ENCODE results near the gene IL3.

Gene IL3

GRCh38 chr5:132026516-132027008 is 33.9 kb upstream of the IL3 start:
- no peak for DNase-seq

DNA sequence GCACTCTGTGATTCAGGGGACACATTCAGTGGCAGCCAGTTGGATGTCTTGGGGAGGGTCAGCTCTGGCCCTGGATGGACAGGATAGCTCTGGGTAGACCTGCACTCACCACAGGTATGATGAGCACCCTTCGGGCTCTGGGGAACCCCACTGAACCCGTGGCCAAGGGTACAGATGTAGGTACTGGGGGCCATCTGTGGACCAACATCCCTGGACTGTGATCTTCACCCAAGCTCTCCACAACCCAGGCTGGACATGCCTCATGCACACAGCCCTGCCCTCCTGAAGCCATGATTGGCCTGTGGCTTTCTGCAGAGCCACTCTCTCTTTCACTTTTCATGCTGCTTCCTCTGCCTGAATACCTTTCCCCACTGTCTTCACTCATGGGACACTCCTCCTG is 33.4 kb upstream of the IL3 start:
- DNase-seq, result no peak

- DNase-seq, result no peak
These were observed 30.7 kb upstream of the IL3 start for GRCh38 chr5:132029609-132030330.

DNA sequence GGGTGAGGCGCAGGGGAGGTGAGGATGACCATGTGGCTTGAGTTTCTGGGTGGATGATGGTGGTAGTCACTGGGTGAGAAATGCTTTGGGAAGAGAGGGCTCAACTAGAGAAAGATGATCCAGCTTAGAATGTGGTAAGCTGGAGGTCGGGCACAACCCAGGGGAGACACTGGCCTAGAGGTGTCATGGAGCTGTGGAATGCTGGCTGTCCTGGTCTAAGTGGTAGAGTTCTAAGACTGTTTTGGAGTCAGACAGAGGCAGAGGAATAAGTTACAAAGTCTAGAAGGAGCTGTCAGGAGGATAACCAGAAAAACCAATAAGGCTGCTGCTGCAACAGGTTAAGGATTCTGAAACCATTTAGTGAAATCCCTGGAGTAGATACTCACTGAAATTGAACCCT is 29.8 kb upstream of the IL3 start:
- no peak for DNase-seq

- DNase-seq, result no peak
These were observed 28.3 kb upstream of the IL3 start for GRCh38 chr5:132032196-132032595.

DNA sequence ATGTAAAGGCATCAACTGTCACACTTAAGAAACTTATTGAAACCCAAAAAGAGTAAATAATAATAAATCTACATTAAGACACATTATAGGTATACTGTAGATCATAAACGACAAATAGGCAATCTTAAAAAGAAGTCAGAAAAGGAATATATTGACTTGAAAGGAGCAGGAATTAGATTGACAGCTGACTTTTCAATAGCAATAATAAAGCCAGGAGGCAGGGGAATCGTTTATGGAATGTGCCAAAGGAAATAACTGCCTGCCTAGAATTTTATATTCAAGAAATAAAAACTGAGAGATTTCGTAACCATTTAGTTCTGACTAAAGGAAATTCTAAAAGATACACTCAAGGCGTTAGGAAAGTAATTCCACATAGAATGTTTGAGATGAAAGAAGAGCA is 27.3 kb upstream of the IL3 start:
- DNase-seq, result no peak

DNA sequence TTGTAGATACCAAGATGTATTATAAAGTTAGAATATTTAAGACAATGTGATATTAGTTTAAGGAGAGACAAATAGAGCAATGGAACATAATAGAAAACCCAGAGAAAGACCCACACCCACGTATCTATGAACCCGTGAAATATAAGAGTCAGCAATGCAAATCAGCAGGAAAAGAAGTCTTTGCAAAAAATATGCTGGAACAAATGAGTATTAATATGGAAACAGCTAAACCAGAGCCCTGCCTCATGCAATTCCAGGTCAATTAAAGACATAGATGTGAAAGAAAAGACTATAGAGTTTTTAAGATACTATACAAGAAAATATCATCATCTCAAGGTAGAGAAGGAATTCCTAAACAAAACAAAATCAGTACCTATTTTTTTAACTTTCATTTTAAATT is 23.1 kb upstream of the IL3 start:
- no peak for DNase-seq

- DNase-seq, result no peak
These were observed 16.2 kb upstream of the IL3 start for GRCh38 chr5:132044207-132044606.

DNA sequence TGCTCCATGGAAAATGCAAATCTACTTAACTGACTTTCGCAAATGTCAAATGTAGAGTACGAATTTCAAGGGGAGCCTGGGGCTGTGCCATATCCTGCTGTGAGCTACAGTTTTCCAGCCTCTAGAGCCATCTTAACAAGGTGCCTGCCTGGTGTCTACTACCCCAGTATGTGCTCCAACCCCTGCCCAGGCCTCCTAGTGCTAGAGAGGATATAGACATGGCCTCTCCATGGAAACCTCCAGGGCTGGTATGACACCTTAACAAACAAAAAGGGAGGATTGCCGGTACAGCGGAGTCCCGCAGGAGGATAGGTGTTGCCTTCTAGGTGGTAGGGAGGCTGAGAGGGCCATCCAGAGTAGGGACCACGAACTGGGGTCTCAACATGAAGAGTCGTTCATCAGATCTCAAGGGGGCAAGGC is 13.6 kb upstream of the IL3 start:
- DNase-seq, result no peak

DNA sequence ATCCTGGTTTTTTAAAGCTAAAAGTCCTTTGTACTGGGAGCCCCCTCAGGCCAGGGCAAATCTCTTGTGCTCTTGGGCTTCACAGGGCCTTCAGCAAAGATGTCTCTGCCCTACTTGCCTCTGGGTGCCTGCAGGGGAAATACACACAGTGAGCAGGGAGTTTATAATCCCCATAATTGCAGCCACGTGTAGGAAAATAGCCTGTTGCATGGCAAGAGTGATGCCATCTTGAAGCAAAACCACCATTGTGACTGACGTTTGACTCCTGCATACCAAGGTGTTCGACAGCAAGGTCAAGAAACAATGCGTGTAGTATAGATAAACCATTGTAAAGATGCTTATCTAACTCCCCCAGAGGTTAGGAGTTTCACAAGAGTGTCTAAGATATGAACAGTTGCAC is 11.4 kb upstream of the IL3 start:
- no peak for DNase-seq

DNA sequence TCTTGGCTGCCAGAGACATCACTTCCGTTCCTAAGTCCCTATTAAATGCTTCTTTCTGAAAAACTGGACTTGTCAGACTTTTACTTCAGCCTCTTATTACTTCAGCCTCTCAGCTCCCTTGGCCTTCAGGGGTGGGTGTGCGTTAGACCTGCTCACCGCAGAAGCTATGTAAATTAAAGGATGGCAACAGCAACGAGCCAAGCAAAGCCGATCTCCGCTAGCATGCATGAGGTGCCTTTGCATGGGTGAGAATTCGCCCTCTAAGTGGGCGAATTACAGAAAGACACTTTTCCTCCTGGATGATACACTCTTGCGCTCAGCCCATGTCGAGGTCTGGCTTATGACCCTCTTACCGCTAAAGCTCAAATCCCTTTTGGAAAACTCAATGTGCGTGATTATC is 10.9 kb upstream of the IL3 start:
- no peak for DNase-seq

DNA sequence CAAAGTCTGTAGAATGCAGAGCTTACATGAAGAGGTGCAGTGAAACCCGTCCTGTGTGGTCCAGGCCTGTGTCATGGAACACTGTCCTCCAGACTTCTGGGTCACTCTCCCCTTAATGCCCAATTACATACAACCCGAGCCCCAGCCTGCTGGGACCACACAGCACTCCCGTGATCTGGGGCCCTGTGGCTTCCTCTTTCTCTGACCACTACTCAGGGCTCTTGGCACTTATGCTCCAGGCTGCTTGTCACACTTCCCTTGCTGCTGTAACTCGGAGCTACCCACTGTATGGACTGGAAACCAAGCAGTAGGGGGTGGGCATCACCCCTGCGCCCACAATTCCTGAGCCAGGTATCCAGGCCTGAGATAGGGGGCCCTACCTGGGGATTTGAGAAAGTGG is 10.3 kb upstream of the IL3 start:
- no peak for DNase-seq

GRCh38 chr5:132050661-132051552 is 9.5 kb upstream of the IL3 start:
- DNase-seq, result no peak

- DNase-seq, result no peak
These were observed 7.9 kb upstream of the IL3 start for GRCh38 chr5:132052520-132052919.

DNA sequence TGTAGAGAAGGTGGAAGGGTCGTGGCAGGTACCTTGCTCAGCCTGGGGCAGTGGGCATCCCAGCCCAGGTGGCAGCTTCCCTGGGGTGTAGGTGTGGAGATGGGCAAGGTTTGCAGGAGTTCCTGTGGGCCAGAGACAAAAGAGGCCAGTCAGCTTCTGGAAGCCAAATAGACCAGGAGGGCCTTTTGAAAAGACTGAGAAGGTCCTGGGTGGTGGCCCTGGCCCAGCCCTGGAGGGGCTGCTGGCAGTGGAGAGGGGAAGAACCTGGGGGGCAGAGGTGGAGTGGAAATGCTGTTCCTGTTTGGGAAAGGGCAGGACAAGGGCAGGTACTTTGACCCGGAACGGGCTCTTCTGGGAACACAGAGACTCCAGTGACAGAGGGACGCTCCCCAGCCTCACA is 7.0 kb upstream of the IL3 start:
- DNase-seq, result no peak

DNA sequence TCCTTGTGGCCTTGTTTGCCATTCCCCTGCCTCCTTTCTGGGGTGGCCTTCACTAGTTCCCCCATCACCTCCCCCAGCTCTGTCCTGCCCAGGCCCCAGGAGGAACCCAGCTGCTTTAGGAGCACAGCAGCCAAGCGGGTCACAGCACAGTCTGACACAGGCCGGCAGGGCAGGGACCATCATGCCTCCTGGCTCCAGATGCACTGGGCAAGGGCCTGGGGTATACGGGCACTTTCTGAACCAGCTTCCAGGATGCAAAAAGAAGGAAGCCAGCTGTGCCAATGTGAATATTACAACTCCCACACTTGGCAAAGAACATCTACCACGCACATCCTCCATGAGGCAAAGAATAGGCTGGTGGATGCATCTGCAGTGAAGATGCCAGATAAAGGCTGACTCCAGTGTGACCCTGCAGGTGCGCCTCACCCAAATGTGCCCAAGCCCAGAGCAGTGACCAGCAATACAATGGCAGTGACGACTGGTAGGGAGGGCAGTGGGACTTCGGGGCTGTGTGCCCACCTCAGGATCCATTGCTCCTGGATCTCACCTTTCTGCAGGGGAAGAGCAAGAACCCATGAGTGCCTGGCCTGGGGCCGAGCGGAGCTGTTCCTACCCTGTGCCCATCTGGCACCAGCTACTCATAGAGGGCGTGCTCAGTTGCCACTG is 6.3 kb upstream of the IL3 start:
- DNase-seq, result no peak

DNA sequence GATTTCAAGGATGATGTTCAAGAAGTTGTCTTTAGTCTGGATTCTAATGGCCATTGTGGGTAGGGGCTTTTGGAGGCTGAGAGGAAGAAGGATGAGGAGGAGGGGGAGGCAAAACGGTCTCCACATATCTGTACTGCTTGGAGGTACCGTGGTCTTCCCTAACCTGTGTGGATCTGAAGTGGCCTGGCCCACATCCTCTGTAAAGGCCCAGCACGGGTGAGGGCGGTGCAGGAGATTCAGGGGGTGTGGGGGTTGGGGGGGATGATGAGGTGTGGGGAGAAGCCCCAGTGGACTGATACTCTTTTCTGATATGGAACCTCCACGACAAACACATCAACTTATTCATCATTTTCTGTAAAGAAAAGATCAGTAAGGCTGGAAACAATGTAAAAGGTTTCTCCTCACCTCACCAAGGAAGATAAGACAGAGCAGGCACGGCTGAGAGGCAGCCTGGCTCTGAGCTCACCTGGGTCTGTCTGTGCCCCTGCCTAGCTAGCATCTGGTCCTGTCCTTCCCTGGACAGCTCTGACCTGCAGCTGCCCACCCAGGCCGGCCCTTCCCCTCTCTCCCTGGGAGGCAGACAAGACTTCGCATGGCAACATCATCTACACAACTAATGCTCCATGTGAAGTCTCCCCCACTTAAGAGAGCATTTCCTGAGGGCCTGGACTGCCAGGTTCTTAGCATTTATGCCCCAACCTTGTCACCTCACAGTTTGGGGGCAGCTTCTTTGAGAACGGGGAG is 5.6 kb upstream of the IL3 start:
- no peak for DNase-seq

DNA sequence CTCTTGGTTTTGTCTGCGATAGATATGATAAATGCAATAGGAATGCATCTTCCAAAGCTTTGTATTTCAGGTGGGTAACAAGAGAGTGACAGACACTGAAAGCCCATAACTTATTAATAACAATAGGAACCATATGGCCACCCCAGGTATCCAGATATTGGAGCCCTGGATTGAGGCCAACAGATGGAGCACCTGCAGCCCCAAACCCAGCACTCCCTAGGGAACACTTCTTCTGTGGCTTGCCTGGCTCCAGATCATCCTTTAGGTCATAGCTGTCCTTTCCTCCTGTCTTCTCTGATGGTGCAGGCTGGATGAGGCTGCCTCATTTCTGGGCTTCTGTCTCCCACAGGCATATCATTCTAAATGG is 5.0 kb upstream of the IL3 start:
- DNase-seq, result no peak

DNA sequence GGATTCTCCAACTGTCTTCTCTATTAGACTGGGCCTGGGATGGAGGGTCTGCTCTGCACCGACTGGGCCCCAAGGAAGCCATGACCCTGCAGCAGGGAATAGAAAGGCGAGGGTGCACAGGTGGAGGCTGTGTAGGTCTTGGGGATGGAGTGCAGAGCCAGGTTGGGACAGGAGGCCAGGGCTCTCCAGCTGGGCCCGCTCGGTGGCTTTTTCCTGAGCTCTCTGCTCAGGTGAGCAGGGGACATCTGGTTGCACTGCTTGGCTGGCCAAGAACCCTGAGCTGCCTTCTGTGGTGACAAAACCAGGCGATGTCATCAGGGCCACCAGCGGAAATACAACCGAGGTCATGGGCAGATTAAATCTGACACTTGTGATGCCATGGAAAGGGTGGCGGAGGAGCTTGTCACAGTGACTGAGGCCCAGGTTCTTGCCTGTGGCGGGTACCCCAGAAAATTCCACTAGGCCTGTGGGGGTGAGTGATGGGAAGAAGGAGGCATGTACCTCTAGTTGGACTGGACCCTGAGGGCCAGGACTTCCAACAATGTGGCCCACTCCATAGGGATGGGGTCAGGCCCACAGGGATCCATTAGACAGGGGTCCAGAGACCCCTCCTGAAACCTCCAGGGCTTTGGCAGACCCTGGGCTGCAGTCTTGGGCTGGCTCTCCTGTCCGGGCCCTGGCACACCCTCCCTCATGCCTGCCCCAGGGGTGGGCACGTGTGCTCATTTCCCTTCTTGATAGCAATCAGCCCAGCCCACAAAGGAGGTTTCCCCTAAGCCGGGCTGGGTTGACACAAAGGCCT is 4.4 kb upstream of the IL3 start:
- DNase-seq, result no peak

- DNase-seq, result no peak
These were observed 3.6 kb upstream of the IL3 start for GRCh38 chr5:132056610-132057497.

All from HCEC 1CT (cell line).